ENCODE measurements around the gene CRABP2. TPM values are rescaled to one million over a fixed set of nuclear protein-coding genes. Genes with fewer than 3 reads are reported as not detected.

Gene CRABP2
- total RNA-seq, 1 experiment from 2014 or later, result 1,115 TPM

DNA sequence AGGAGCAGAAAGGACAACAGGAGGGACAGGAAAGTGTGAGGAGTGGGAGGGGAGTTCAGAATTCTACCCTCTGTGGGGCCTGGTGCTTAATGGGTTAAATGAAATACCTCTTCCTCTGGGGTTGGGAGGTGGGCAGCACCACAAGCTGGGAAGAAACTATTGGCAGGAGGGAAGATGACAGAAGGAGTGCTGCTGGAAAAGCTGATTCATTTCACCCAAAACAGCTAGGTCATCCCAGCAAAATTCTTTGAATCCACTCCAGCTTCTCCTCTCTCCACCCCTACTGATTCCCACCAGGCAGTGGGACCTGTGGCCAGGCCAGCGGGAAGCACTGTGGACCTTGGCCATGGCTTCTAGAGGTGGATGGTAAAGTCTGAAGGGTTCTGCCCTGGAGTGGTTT, 50.7 kb downstream of the CRABP2 start:
- no peaks in the 10 kb centered on the region for H3K36me3 ChIP-seq (ENCODE audit: control insufficient read depth, insufficient read depth, low read length)
- no peak for TF ChIP-seq TCF7L2 (IDR thresholded peaks at IDR 0.05; ENCODE audit: low read depth, low read length)
- no peak for TF ChIP-seq POLR2AphosphoS5 (IDR thresholded peaks at IDR 0.05; ENCODE audit: low read depth, low read length)
- TF ChIP-seq, protein P1, sequence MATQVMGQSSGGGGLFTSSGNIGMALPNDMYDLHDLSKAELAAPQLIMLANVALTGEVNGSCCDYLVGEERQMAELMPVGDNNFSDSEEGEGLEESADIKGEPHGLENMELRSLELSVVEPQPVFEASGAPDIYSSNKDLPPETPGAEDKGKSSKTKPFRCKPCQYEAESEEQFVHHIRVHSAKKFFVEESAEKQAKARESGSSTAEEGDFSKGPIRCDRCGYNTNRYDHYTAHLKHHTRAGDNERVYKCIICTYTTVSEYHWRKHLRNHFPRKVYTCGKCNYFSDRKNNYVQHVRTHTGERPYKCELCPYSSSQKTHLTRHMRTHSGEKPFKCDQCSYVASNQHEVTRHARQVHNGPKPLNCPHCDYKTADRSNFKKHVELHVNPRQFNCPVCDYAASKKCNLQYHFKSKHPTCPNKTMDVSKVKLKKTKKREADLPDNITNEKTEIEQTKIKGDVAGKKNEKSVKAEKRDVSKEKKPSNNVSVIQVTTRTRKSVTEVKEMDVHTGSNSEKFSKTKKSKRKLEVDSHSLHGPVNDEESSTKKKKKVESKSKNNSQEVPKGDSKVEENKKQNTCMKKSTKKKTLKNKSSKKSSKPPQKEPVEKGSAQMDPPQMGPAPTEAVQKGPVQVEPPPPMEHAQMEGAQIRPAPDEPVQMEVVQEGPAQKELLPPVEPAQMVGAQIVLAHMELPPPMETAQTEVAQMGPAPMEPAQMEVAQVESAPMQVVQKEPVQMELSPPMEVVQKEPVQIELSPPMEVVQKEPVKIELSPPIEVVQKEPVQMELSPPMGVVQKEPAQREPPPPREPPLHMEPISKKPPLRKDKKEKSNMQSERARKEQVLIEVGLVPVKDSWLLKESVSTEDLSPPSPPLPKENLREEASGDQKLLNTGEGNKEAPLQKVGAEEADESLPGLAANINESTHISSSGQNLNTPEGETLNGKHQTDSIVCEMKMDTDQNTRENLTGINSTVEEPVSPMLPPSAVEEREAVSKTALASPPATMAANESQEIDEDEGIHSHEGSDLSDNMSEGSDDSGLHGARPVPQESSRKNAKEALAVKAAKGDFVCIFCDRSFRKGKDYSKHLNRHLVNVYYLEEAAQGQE (IDR thresholded peaks at IDR 0.05; ENCODE audit: insufficient read depth in 1 of 2, low read depth in 2 of 2, low read length in 1 of 2), result no peak
- no peak for TF ChIP-seq SIN3A (IDR thresholded peaks at IDR 0.05; ENCODE audit: borderline replicate concordance, insufficient read depth, low read depth, low read length)
- TF ChIP-seq, protein P2, sequence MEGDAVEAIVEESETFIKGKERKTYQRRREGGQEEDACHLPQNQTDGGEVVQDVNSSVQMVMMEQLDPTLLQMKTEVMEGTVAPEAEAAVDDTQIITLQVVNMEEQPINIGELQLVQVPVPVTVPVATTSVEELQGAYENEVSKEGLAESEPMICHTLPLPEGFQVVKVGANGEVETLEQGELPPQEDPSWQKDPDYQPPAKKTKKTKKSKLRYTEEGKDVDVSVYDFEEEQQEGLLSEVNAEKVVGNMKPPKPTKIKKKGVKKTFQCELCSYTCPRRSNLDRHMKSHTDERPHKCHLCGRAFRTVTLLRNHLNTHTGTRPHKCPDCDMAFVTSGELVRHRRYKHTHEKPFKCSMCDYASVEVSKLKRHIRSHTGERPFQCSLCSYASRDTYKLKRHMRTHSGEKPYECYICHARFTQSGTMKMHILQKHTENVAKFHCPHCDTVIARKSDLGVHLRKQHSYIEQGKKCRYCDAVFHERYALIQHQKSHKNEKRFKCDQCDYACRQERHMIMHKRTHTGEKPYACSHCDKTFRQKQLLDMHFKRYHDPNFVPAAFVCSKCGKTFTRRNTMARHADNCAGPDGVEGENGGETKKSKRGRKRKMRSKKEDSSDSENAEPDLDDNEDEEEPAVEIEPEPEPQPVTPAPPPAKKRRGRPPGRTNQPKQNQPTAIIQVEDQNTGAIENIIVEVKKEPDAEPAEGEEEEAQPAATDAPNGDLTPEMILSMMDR (IDR thresholded peaks at IDR 0.05), result no peak
- BruUV-seq (replicated peaks), result no TSS peak
- POLR2A ChIA-PET, result no interaction called here
- intact Hi-C loops (cut with micrococcal nuclease; ENCODE audit: unreplicated experiment), result no loop called here
- H3K4me3 ChIP-seq (ENCODE audit: low read depth in 2 of 2, low read length in 2 of 2), result no peak overlapping the region
- H3K27me3 ChIP-seq (ENCODE audit: control insufficient read depth, insufficient read depth, low read length), result no peaks in the 10 kb centered on the region
- CTCF ChIA-PET, result interaction anchor here (0.7 to 5.6 kb wide), 2 partner anchors 11 to 28 kb away, joined by 4 to 41 read pairs; no protein-coding TSS in a partner anchor
- no peak for DNase-seq (ENCODE audit: low read depth, low spot score)
- H3K9me3 ChIP-seq (ENCODE audit: control insufficient read depth, insufficient read depth, low read depth, low read length), result no peaks in the 10 kb centered on the region
- in situ Hi-C loops (cut with HindIII; ENCODE audit: low pct_unique_long_range_greater_than_20kb, low sequenced_read_pairs), result no loop called here
- no peak overlapping the region for H3K27ac ChIP-seq (ENCODE audit: low read length)
- peaks cover 12% of the 10 kb centered on the region for H3K4me1 ChIP-seq (ENCODE audit: control insufficient read depth, insufficient read depth, low read length)
- no peak for ATAC-seq

GRCh38 chr1:156652992-156653355, 52.4 kb downstream of the CRABP2 start:
- ChIA-PET POLR2A (no interaction called here), CTCF (no interaction called here)
- in situ Hi-C loops (cut with HindIII; ENCODE audit: low pct_unique_long_range_greater_than_20kb, low sequenced_read_pairs), result no loop called here
- Histone ChIP-seq H3K4me3 (ENCODE audit: low read depth in 2 of 2, low read length in 2 of 2) (no peak overlapping the region), H3K27ac (ENCODE audit: low read length) (no peak overlapping the region), H3K9me3 (ENCODE audit: control insufficient read depth, insufficient read depth, low read depth, low read length) (no peaks in the 10 kb centered on the region), H3K36me3 (ENCODE audit: control insufficient read depth, insufficient read depth, low read length) (no peaks in the 10 kb centered on the region), H3K27me3 (ENCODE audit: control insufficient read depth, insufficient read depth, low read length) (no peaks in the 10 kb centered on the region), H3K4me1 (ENCODE audit: control insufficient read depth, insufficient read depth, low read length) (peaks cover 5% of the 10 kb centered on the region)
- TF ChIP-seq TCF7L2 (IDR thresholded peaks at IDR 0.05; ENCODE audit: low read depth, low read length), result no peak
- TF ChIP-seq POLR2AphosphoS5 (IDR thresholded peaks at IDR 0.05; ENCODE audit: low read depth, low read length), result no peak
- TF ChIP-seq, protein P2 (IDR thresholded peaks at IDR 0.05), result no peak
- TF ChIP-seq, protein P1 (IDR thresholded peaks at IDR 0.05; ENCODE audit: insufficient read depth in 1 of 2, low read depth in 2 of 2, low read length in 1 of 2), result no peak
- TF ChIP-seq SIN3A (IDR thresholded peaks at IDR 0.05; ENCODE audit: borderline replicate concordance, insufficient read depth, low read depth, low read length), result no peak
- BruUV-seq (replicated peaks), result no TSS peak
- intact Hi-C loops (cut with micrococcal nuclease; ENCODE audit: unreplicated experiment), result no loop called here
- ATAC-seq (no peak), DNase-seq (ENCODE audit: low read depth, low spot score) (no peak)

All from Panc1 (cell line).